Stimulated activated CD8-positive, alpha-beta memory T cell treated with anti-CD3 and anti-CD28 coated beads, Interleukin-4, amount 100 ng/mL, for 4 hours (primary cell): ENCODE data around the gene VTI1A.

Experiments
- DNase-seq, 2 donors: peaks; one replicate each; pipeline ENCODE4 v3.0.0-alpha.2; 2020; ENCODE audit warnings: low read depth in 2 of 2, low spot score in 1 of 2

Gene VTI1A

GRCh38 chr10:112801004-112801403, 354.0 kb downstream of the VTI1A start:
- no peak for DNase-seq

- no peak for DNase-seq
These were observed 354.7 kb downstream of the VTI1A start for GRCh38 chr10:112801748-112802147.

GRCh38 chr10:112802411-112803022, 355.5 kb downstream of the VTI1A start:
- DNase-seq: no peak

- no peak for DNase-seq
These were observed 357.0 kb downstream of the VTI1A start for GRCh38 chr10:112803961-112804401.

GRCh38 chr10:112805254-112805590, 358.2 kb downstream of the VTI1A start:
- DNase-seq: no peak

- DNase-seq: no peak
These were observed 358.7 kb downstream of the VTI1A start for GRCh38 chr10:112805701-112806100.

- DNase-seq: no peak
These were observed 360.0 kb downstream of the VTI1A start for GRCh38 chr10:112807013-112807412.

- DNase-seq: no peak
These were observed 362.7 kb downstream of the VTI1A start for GRCh38 chr10:112809736-112810135.

- DNase-seq: no peak
These were observed 363.7 kb downstream of the VTI1A start for GRCh38 chr10:112810711-112811151.

- DNase-seq: no peak
These were observed 364.9 kb downstream of the VTI1A start for GRCh38 chr10:112811741-112812551.

GRCh38 chr10:112812586-112812985, 365.6 kb downstream of the VTI1A start:
- no peak for DNase-seq

GRCh38 chr10:112813866-112814591, 367.0 kb downstream of the VTI1A start:
- DNase-seq: no peak

GRCh38 chr10:112815269-112816032, 368.4 kb downstream of the VTI1A start:
- no peak for DNase-seq

- no peak for DNase-seq
These were observed 369.0 kb downstream of the VTI1A start for GRCh38 chr10:112816033-112816430.

GRCh38 chr10:112816891-112817290, 369.9 kb downstream of the VTI1A start:
- DNase-seq: no peak

- DNase-seq: no peak
These were observed 371.2 kb downstream of the VTI1A start for GRCh38 chr10:112817981-112818777.

GRCh38 chr10:112819231-112819630, 372.2 kb downstream of the VTI1A start:
- no peak for DNase-seq

GRCh38 chr10:112820320-112820719, 373.3 kb downstream of the VTI1A start:
- no peak for DNase-seq

GRCh38 chr10:112821038-112821437, 374.0 kb downstream of the VTI1A start:
- DNase-seq: no peak

GRCh38 chr10:112821663-112822062, 374.6 kb downstream of the VTI1A start:
- DNase-seq: no peak
